Retinal pigment epithelial cell (primary cell): Measurements from ENCODE around the gene TDRD3.

Experiments
- DNase-seq: peaks from one replicate; pipeline ENCODE4 v3.0.0-alpha.2; 2010; ENCODE audit warnings: low read depth
- H3K4me3 ChIP-seq: 2 replicates; pipeline ENCODE4 v1.5.1; 2011; ENCODE audit warnings: mild to moderate bottlenecking, low read length, control low read depth, moderate library complexity
- TF ChIP-seq, protein P1 (sequence below): conservative IDR thresholded peaks from 2 replicates; pipeline ENCODE4 v1.5.1; 2011; ENCODE audit warnings: low read depth, low read length, control low read depth, inconsistent platforms

The TDRD3 gene

GRCh38 chr13:60453490-60453889, 56.5 kb downstream of the TDRD3 start:
- TF ChIP-seq, protein P1, sequence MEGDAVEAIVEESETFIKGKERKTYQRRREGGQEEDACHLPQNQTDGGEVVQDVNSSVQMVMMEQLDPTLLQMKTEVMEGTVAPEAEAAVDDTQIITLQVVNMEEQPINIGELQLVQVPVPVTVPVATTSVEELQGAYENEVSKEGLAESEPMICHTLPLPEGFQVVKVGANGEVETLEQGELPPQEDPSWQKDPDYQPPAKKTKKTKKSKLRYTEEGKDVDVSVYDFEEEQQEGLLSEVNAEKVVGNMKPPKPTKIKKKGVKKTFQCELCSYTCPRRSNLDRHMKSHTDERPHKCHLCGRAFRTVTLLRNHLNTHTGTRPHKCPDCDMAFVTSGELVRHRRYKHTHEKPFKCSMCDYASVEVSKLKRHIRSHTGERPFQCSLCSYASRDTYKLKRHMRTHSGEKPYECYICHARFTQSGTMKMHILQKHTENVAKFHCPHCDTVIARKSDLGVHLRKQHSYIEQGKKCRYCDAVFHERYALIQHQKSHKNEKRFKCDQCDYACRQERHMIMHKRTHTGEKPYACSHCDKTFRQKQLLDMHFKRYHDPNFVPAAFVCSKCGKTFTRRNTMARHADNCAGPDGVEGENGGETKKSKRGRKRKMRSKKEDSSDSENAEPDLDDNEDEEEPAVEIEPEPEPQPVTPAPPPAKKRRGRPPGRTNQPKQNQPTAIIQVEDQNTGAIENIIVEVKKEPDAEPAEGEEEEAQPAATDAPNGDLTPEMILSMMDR: no peak
- no peak overlapping the region for H3K4me3 ChIP-seq
- no peak for DNase-seq

- no peak for DNase-seq
- TF ChIP-seq, protein P1: no peak
- H3K4me3 ChIP-seq: no peak overlapping the region
These were observed 57.4 kb downstream of the TDRD3 start for GRCh38 chr13:60454425-60454824.

DNA sequence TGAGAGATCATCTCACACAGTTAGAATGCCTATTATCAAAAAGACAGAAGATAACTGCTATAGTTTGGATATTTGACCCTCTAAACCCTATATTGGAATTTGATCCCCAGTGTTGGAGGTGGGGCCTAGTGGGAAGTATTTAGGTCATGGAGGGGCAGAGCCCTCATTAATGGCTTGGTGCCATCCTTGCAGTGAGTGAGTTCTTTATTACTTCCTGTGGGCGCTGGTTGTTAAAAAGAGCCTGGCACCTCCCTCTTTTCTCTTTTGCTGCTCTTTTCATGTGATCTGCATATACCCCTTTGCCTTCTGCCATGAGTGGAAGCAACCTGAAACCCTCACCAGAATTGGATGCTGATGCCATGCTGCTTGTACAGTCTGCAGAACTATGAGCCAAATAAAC, 66.8 kb downstream of the TDRD3 start:
- H3K4me3 ChIP-seq: no peak overlapping the region
- TF ChIP-seq, protein P1: no peak
- DNase-seq: no peak

DNA sequence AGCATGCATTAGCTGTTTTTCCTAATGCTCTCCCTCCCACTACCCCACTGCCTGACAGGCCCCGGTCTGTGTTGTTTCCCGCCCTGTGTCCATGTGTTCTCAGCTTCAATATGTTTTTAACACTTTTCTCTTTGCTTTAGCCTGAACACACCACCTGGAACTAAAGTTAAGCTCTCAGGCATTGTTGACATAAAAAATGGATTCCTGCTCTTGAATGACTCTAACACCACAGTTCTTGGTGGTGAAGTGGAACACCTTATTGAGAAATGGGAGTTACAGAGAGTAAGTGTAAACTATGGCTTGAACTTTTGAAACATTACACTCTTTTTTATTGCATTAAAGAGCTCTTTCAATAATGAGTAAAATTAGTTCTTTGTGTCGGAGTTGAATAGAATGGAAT, 70.1 kb downstream of the TDRD3 start:
- DNase-seq: no peak
- H3K4me3 ChIP-seq: no peak overlapping the region
- TF ChIP-seq, protein P1: no peak

DNA sequence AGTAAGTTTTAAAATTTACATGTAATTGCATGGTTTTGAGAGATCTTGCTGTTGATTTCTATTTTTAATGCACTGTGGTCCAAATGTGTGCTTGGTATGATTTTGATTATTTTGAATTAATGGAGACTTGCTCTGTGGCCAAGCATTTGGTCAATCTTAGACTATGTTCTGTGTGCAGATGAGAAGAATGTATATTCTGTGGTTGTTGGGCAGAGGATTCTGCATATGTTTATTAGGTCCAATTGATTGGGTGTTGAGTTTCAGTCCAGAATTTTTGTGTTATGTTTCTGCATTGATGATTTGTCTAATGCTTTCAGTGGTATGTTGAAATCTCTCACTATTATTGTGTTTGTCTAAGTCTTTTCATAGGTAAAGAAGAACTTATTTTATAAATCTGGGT, 82.3 kb downstream of the TDRD3 start:
- DNase-seq: no peak
- TF ChIP-seq, protein P1: no peak
- H3K4me3 ChIP-seq: no peak overlapping the region

DNA sequence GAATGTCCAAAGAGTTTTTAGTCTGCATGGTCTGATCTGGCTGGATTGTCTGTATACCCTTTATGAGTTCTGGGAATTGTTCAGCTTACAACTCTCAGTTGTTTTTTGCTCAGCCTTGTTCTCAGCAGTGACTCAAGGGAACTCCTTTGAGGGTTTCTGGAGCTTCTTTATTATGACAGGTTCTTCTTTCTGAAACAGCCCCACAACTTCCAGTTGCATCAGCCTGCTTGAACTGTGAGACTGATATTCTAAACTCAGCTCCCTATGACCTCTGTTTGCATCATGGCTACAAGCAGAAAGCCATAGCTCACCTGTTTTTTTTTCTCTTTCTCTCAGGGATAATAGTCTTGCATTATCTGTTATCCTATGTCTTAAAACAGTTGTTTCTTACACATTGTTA, 85.0 kb downstream of the TDRD3 start:
- no peak for DNase-seq
- no peak overlapping the region for H3K4me3 ChIP-seq
- TF ChIP-seq, protein P1: no peak

- TF ChIP-seq, protein P1: no peak
- no peak for DNase-seq
These were observed 87.8 kb downstream of the TDRD3 start for GRCh38 chr13:60484865-60485264.

More at GRCh38 chr13:60484865-60485264, 87.8 kb downstream of the TDRD3 start:
- no peak overlapping the region for H3K4me3 ChIP-seq
